Liver (tissue), 3 donors: Measurements from ENCODE around the gene LETMD1.

ENCODE experiments used
- CTCF ChIP-seq: fragments of 150-350 bp; IDR thresholded peaks from 2 replicates; pipeline ENCODE4 v1.5.1; 2017; ENCODE audit warnings: improper control_type of control experiment, low read depth, low read length; ENCODE audit not compliant: missing input control
- HNF4A ChIP-seq, 2 donors: conservative IDR thresholded peaks; 2 replicates each; pipeline ENCODE4 v1.6.1; 2016; ENCODE audit warnings: antibody characterized with exemption in 2 of 2, mild to moderate bottlenecking in 2 of 2
- HNF4G ChIP-seq: IDR thresholded peaks from 2 replicates; pipeline ENCODE4 v1.6.1; 2016; ENCODE audit warnings: antibody characterized with exemption
- JUND ChIP-seq, 2 donors: IDR thresholded peaks; 2 replicates each; pipeline ENCODE4 v1.6.1; 2016; ENCODE audit warnings: antibody characterized with exemption in 2 of 2
- MAX ChIP-seq: IDR thresholded peaks from 2 replicates; pipeline ENCODE4 v1.6.1; 2016; ENCODE audit warnings: antibody characterized with exemption
- RAD21 ChIP-seq, 2 donors: IDR thresholded peaks; 2 replicates each; pipeline ENCODE4 v1.6.1; 2016; ENCODE audit warnings: antibody characterized with exemption in 2 of 2, mild to moderate bottlenecking in 2 of 2
- TAF1 ChIP-seq: conservative IDR thresholded peaks from 2 replicates; pipeline ENCODE4 v1.6.1; 2016; ENCODE audit warnings: antibody characterized with exemption, mild to moderate bottlenecking
- donor health status: healthy.
- donor health status: healthy.

GRCh38 chr12:51004504-51004903 lies 43.6 kb upstream of the LETMD1 start:
- TF ChIP-seq CTCF (no peak), RAD21 (IDR thresholded peaks at IDR 0.05) (peak in 1 of 2 donors; percentile 18), HNF4A (conservative IDR thresholded peaks at IDR 0.05) (no peak), HNF4G (no peak), TAF1 (no peak), JUND (IDR thresholded peaks at IDR 0.05) (no peak), MAX (no peak)
